Amygdala (tissue), 56 donors: ENCODE results near the gene CNTFR.
A peak's percentile ranks its signal among the peaks of the same experiment; 100 is the strongest.

Experiments used
- DNase-seq, 56 donors: peaks; one replicate each; lab custom pipeline; 2025; lab: John Stamatoyannopoulos, UW

Gene CNTFR

GRCh38 chr9:34513567-34514214, 75.8 kb downstream of the CNTFR start:
- DNase-seq, result peak in 28 of 56 donors; percentile 8 to 67 (median 33)

- peak in 26 of 56 donors; percentile 12 to 71 (median 44) for DNase-seq
Measured at GRCh38 chr9:34512131-34513078, 77.1 kb downstream of the CNTFR start.

GRCh38 chr9:34510497-34511468, 78.7 kb downstream of the CNTFR start:
- DNase-seq, result no peak

- DNase-seq, result no peak
Measured at GRCh38 chr9:34508951-34509350, 80.6 kb downstream of the CNTFR start.

GRCh38 chr9:34508463-34508862, 81.1 kb downstream of the CNTFR start:
- no peak for DNase-seq

GRCh38 chr9:34507966-34508365, 81.6 kb downstream of the CNTFR start:
- no peak for DNase-seq

GRCh38 chr9:34507556-34507955, 82.0 kb downstream of the CNTFR start:
- no peak for DNase-seq

GRCh38 chr9:34506623-34507022, 82.9 kb downstream of the CNTFR start:
- DNase-seq, result peak in 2 of 56 donors; percentile 14 to 19

- no peak for DNase-seq
Measured at GRCh38 chr9:34505370-34506120, 84.0 kb downstream of the CNTFR start.

- DNase-seq, result no peak
Measured at GRCh38 chr9:34503406-34503805, 86.1 kb downstream of the CNTFR start.

GRCh38 chr9:34502891-34503290, 86.6 kb downstream of the CNTFR start:
- DNase-seq, result peak in 13 of 56 donors; percentile 19 to 60 (median 40)

GRCh38 chr9:34502471-34502870, 87.1 kb downstream of the CNTFR start:
- peak in 5 of 56 donors; percentile 55 to 63 (median 59) for DNase-seq

- DNase-seq, result peak in 55 of 56 donors; percentile 46 to 100 (median 96)
Measured at GRCh38 chr9:34501889-34502425, 87.6 kb downstream of the CNTFR start.
